Cardiac muscle cell (in vitro differentiated cells and primary cell): Measurements from ENCODE around the gene NANS. TPM values are rescaled to one million over a fixed set of nuclear protein-coding genes. Genes with fewer than 3 reads are reported as not detected.

Experiments used
- DNase-seq, 2 donors: peaks; one replicate each; pipeline versions ENCODE4 v3.0.0 to v3.0.0-alpha.2; 2010 to 2017; ENCODE audit warnings: low read depth in 1 of 2, low spot score in 1 of 2
- H3K27ac ChIP-seq: fragments of 200-600 bp; sonication (generic); 2 replicates; pipeline ENCODE4 v1.5.1; 2016
- H3K27me3 ChIP-seq: fragments of 200-600 bp; sonication (generic); 2 replicates; pipeline ENCODE4 v1.6.0; 2016; ENCODE audit warnings: control low read depth
- H3K36me3 ChIP-seq: fragments of 200-600 bp; sonication (generic); 2 replicates; pipeline ENCODE4 v1.5.1; 2016; ENCODE audit warnings: control low read depth
- H3K4me1 ChIP-seq: fragments of 200-600 bp; sonication (generic); 2 replicates; pipeline ENCODE4 v1.8.1; 2017; ENCODE audit warnings: low read depth, mild to moderate bottlenecking, mixed run types
- H3K4me3 ChIP-seq: fragments of 200-600 bp; sonication (generic); 2 replicates; pipeline ENCODE4 v1.5.1; 2016; ENCODE audit warnings: mild to moderate bottlenecking
- H3K9me3 ChIP-seq: fragments of 200-600 bp; sonication (generic); 2 replicates; pipeline ENCODE4 v1.5.1; 2017; ENCODE audit warnings: low read depth, mild to moderate bottlenecking, control low read depth
- CTCF ChIP-seq: IDR thresholded peaks from 2 replicates; pipeline ENCODE4 v1.5.1; 2012; ENCODE audit warnings: low read depth, mild to moderate bottlenecking, low read length
- polyA plus RNA-seq: library from polyadenylated mRNA; unstranded; fragments of >200 nt; fragmentation: Nextera tagmentation; extraction: Ambion mirVana; gene quantifications from 2 replicates; pipeline ENCODE4 v1.2.1, GENCODE V29; 2016
- total RNA-seq: library from RNA; depleted of rRNA; stranded (reverse); fragments of >200 nt; gene quantifications from 2 replicates; pipeline ENCODE4 v1.2.3, GENCODE V29; 2016

NANS gene
- total and polyA plus RNA-seq, 2 experiments from 2014 or later: 49.4 to 95.4 TPM

GRCh38 chr9:98095401-98095800, 38.9 kb downstream of the NANS start:
- Histone ChIP-seq H3K9me3 (no peaks in the 10 kb centered on the region), H3K27ac (no peak overlapping the region), H3K4me1 (no peaks in the 10 kb centered on the region), H3K36me3 (no peaks in the 10 kb centered on the region), H3K27me3 (no peaks in the 10 kb centered on the region), H3K4me3 (no peak overlapping the region)
- no peak for DNase-seq
- TF ChIP-seq CTCF: no peak

- DNase-seq: no peak
- H3K27me3 ChIP-seq: no peaks in the 10 kb centered on the region
- H3K36me3 ChIP-seq: no peaks in the 10 kb centered on the region
- no peak for TF ChIP-seq CTCF
- H3K27ac ChIP-seq: no peak overlapping the region
- no peaks in the 10 kb centered on the region for H3K4me1 ChIP-seq
- no peaks in the 10 kb centered on the region for H3K9me3 ChIP-seq
- no peak overlapping the region for H3K4me3 ChIP-seq
Observed at GRCh38 chr9:98096091-98096490, 39.6 kb downstream of the NANS start.

DNA sequence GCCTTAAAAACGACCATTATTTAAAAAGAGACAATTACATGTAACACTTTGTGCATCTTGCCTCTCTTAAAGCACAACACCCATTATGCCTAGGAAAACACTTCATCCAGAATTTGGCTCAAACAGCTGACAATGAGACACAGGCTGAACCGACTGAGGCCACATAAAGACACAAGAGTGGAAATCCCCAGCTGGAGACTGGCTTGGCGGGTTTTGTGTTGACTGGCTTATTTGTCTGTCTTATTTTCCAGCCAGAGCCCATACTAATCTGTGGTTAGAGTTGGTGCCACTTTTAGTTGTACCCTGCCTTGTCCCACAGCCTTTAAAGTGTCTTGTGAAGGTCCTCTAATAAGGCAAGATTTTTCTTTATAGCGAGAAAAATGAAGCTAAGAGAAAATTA, 41.3 kb downstream of the NANS start:
- H3K27ac ChIP-seq: no peak overlapping the region
- no peaks in the 10 kb centered on the region for H3K36me3 ChIP-seq
- H3K4me1 ChIP-seq: no peaks in the 10 kb centered on the region
- no peak overlapping the region for H3K4me3 ChIP-seq
- H3K27me3 ChIP-seq: no peaks in the 10 kb centered on the region
- DNase-seq: no peak
- TF ChIP-seq CTCF: no peak
- H3K9me3 ChIP-seq: no peaks in the 10 kb centered on the region

DNA sequence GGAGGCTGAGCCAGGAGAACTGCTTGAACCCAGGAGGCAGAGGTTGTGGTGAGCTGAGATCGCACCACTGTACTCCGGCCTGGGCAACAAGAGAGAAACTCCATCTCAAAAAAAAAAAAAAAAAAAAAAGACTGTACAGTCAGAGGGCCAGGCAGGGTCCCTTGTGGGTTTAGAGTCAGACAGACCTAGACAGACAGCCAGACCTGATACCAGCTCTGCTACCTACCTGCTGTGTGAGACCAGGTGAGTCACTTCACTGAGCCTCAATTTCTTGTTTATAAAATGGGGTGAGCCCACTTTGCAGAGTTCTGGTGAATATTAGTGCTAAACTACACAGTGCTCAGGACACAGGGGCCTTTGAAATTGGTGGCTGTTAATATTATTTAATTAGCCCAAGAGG, 42.8 kb downstream of the NANS start:
- H3K4me1 ChIP-seq: no peaks in the 10 kb centered on the region
- H3K4me3 ChIP-seq: no peak overlapping the region
- H3K9me3 ChIP-seq: no peaks in the 10 kb centered on the region
- TF ChIP-seq CTCF: no peak
- H3K36me3 ChIP-seq: no peaks in the 10 kb centered on the region
- DNase-seq: no peak
- no peak overlapping the region for H3K27ac ChIP-seq
- H3K27me3 ChIP-seq: no peaks in the 10 kb centered on the region

DNA sequence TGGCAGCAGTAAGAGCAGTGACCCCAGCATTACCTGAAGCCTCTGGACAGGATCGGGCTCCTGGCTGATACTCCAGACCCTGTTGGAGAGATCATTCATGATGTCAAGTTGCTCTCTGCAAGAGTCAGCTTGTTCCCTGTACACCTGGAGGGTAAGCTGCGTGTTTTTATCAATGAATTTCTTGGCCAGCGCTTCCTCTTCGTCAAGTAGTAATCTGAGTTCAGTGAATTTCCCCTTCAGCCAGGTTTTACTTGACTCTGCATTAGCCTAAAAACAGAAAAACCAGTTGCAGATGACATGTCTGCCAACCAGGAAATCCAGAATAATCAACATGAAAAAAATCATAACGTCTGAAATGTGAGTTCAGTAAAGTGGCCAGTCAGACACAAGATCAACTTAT, 43.4 kb downstream of the NANS start:
- Histone ChIP-seq H3K9me3 (no peaks in the 10 kb centered on the region), H3K36me3 (no peaks in the 10 kb centered on the region), H3K4me1 (no peaks in the 10 kb centered on the region), H3K27ac (no peak overlapping the region), H3K27me3 (no peaks in the 10 kb centered on the region), H3K4me3 (no peak overlapping the region)
- no peak for DNase-seq
- no peak for TF ChIP-seq CTCF

DNA sequence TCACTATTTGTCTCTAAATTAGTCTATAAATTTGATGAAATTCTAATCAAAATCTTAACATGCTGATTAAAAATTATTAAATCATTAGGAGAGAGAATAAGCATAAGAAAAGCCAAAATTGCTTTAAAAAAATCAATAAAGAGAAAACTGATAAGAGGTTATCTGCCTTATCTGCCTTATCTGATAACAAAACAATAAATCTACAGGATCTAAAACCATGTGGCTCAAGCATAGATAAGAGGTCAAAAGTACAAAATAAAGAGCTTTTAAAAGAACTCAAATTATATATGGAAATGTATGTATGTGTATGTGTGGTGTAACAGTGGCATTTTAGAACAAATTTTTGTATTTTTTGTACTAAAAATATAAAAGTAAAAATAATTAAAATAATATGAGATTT, 43.9 kb downstream of the NANS start:
- Histone ChIP-seq H3K9me3 (no peaks in the 10 kb centered on the region), H3K4me1 (no peaks in the 10 kb centered on the region), H3K4me3 (no peak overlapping the region), H3K36me3 (no peaks in the 10 kb centered on the region), H3K27me3 (no peaks in the 10 kb centered on the region), H3K27ac (no peak overlapping the region)
- TF ChIP-seq CTCF: no peak
- DNase-seq: no peak
